Activated T-helper 1 cell treated with Interleukin-2 at 50 U/mL for 16 hours (primary cell): ENCODE results near the gene IGF1.

Source experiments
- DNase-seq: peaks from one replicate; pipeline ENCODE4 v3.0.0-alpha.2; 2020; ENCODE audit warnings: low read depth

Gene IGF1

GRCh38 chr12:102496591-102496990 lies 16.2 kb upstream of the IGF1 start:
- no peak for DNase-seq

- DNase-seq, result no peak
Measured at GRCh38 chr12:102487226-102487625, 6.9 kb upstream of the IGF1 start.

DNA sequence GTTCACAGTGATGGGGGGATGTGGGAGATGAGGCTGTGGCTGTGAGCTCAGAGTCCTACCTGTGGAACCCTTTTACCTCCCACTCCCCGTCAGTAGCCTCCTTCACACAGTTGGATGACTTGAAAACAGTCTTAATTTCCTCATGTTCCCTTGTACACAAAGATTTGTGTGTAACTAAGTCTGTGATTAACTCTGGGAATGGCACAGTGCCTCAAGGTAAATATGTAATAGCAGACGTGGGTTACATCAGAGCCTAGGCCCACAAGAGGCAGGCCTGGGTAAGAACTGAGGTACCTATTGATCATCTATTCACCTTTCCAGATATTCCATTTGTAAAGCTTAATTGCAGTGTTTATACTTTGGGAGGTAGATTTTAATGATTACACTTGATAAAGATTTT lies 5.8 kb upstream of the IGF1 start:
- no peak for DNase-seq

- DNase-seq, result peak; percentile 7
Measured at GRCh38 chr12:102484428-102484958, 4.1 kb upstream of the IGF1 start.

- no peak for DNase-seq
Measured at GRCh38 chr12:102484017-102484416, 3.7 kb upstream of the IGF1 start.

GRCh38 chr12:102483466-102483865 lies 3.1 kb upstream of the IGF1 start:
- no peak for DNase-seq

DNA sequence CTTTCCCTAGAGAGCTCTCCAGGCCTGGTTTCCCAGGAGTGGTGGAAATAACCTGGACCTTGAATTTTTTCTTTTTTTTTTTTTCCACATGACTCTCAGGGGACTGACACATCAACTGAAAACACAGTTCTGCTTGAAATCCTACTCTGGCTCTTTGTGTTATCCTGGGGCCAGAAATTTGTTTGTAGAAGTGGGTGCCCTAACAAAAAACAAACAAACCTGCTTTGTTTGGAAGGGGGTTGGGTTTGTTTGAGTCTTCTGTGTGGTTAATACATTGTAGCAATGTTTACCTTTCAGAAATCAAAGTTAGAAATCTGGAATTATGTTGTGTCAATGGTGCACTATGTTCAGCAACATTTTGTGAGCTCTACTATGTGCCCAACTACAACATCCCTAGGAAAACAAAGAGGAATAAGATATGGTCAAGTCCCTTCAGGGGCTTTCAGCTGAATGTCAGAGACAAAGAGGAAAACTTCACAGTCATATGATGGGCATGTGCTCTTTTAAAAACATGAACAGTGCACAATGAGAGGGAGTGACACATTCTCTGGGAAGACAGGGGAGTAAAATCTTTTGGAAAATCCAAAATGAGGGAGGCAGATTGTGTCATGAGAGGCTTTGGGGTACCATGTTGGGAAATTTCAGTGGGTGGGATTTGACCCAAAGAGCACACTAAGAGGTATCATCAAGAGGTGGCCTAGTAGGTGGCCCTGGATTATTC lies 1.5 kb upstream of the IGF1 start:
- no peak for DNase-seq

DNA sequence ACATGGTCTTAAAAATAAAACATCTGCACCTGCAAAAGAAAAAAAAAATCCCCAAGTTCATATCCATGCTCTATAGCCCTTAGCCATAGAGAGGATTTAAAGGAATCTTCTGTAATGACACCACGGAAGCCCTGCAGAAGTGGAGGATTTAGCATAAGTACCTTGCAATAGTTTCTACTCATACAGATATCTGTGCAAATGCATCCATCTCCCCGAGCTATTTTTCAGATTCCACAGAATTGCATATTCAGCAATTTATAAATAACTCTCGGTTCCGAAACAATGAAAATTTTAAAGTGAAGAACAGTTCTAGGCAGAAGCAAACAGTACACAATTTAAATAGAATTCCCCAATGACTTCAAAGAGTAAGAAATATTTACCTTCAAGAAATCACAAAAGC lies 424 bp downstream of the IGF1 start:
- no peak for DNase-seq

DNA sequence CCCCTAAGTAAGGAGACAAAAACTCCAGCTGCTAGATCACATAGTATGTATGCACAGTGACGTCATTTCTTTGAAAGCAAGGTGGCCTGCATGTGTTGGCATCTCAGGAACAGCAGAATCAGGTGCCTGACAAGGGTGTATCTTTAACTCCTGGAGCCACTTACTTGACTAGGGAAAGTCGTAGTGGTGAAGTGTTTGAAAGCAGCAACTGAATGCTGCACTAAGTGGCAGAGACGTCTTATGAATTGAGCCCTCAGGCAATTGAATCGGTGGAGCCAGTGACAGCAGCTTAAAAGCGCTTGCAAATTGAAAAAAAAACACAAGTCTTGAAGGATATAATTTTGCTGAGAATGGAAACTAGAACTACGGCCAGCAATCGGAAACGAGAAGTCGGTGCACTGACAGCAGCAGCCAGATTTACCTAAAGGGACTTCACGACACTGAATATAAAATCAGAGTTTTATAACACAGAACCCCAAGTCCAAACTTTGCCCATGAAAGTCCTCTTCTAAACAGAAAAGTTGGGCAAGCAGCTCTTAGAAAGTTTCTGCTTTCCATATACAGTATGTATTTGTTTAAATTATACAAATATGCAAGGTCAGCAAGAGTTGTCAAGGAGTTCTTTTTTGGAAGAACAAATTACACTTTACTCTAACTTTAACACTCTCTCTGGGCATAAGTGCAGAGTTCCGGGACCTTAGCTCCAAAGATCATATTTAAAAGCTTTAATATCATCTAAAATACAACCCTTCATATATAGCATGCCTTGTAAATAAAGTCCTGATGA lies 1.1 kb downstream of the IGF1 start:
- DNase-seq, result no peak

- DNase-seq, result no peak
Measured at GRCh38 chr12:102478405-102479098, 1.8 kb downstream of the IGF1 start.

DNA sequence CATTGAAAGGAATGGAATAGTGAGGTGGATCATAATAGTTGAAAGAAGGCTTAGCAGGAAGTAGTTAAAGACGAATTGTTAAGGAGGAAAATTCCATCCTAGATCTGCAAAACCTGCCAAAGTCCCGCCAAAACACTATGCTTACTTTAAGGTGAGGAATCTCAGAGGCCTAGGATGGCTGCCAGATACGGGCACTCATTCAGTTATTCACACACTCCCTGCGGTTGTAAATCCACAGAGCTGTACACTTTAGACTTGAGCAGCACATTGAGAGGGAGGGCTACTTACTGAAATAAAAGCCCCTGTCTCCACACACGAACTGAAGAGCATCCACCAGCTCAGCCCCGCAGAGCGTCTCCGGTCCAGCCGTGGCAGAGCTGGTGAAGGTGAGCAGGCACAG lies 5.0 kb downstream of the IGF1 start:
- DNase-seq, result no peak

DNA sequence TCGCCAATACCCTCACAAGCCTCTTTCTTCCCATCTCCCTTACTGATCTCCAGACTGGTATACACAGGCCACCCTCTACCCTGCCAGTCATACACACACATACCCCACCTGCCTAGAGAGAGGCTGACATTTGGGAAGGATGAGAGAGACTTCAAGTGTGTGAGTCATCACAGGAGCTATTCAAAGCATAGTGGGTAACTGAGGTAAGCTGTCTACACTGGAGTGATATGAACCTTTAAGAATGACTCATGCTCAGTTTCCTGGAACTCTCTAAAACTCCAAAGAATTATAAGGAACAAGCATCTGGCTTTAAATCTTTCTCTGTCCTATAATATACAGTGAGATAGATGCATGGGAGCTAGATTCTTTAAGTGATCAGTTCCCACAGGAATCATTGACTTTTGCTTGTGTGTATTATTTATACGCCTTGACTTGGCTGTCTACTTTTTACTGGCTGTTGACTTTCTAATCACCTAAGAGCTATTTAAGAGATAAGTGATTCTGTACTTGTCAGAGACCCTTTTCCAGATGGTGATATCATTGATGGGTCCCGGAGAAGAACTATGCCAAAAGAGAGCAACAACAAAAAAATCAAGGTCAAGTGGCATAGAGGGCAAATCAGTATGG lies 5.8 kb downstream of the IGF1 start:
- DNase-seq, result no peak

GRCh38 chr12:102472496-102472895 lies 7.9 kb downstream of the IGF1 start:
- DNase-seq, result no peak

DNA sequence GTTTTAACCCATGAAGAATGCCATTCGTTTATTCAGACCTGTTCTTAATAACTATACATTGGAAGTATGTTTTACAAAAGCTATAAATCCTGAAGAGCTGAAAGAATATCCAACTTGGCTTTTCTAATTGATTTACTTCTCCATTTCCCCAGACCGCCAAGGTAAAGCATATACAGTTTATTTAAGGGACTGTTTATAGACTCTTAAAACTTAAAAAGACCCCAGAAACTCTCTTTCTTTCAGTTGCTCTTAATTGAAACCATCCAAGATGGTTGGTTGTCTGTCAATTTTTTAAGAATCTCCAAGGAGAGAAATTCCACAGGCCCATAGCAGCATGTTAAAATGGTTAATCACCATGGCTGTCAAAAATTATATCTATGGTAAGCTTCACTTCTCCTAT lies 8.8 kb downstream of the IGF1 start:
- DNase-seq, result no peak

DNA sequence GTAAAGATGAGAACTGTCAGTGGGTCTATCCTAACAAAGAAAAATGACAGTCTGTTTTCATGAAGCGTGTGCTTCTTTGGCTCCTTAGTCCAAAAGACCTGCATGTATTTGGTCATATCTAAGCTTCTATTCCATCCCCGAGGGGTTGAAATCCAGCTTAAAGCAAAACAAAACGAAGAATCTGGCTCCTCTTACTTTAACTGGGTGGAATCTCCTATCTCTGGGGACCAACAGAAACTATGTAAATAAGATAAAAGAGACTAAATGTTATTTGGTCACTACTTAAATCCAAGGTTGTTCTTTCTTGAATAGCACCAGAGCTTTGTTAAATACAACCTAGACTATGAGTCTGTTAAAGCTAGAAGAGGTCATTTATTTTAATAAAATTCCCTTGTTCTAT lies 9.4 kb downstream of the IGF1 start:
- DNase-seq, result no peak

- no peak for DNase-seq
Measured at GRCh38 chr12:102468261-102468915, 12.0 kb downstream of the IGF1 start.

DNA sequence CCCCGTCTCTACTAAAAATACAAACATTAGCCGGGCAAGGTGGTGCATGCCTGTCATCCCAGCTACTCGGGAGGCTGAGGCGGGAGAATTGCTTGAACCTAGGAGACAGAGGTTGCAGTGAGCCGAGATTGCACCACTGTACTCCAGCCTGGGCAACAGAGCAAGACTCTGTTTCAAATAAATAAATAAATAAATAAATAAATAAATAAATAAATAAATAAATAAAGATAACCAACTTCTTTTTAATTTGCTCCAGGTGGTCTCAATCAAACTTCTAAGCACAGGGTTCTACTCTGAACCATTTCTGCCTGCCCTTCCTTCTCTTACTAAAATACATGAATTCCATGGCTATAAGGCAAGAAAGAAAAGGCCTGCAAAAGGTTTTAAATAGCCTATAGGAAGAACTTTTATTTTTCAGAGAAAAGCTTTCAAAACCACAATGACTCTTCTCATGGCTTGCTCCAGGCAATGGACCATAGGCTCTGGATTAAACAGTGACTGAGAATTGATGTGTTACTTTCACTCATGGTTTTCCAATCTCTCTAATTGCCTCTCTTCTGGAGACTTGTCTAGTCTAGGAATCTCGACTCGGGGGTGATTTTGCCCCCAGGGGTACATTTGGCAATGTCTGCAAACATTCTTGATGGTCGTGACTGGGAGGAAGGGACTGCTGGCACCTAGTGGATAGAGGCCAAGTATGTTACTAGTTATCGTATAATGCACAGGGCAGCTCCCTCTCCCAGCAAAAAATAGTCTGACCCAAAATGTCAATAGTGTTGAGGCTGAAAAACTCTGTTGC lies 14.4 kb downstream of the IGF1 start:
- no peak for DNase-seq

DNA sequence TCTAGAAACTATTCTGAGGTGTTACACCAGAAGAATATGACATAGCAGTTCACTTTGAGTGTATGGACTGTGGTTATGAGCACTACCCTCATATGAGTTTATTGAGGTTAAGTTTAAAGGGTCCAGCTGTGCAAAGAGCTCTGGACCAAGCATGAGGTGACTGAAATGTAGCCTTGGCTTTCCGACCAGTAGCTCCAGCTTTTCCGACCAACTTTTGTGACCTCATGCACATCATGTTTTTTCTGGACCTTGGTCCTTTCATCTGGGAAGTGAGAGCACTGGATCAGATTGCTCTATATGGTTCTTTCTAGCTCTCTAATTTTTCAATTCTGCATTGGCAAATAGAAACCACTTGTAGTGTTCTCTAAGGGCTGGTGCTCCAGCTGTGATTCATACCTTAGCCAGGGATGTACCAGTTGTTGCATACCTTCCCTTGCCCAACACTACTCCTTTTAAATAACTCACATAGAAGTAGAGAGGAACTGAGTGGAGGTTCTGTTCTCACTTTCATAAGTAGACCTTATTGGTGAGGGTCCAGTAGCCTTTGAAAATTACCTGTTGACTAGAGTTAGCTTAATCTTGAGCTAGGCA lies 16.6 kb downstream of the IGF1 start:
- no peak for DNase-seq

- no peak for DNase-seq
Measured at GRCh38 chr12:102462795-102463465, 17.4 kb downstream of the IGF1 start.

GRCh38 chr12:102462386-102462785 lies 18.0 kb downstream of the IGF1 start:
- DNase-seq, result no peak
